B cell (primary cell): ENCODE measurements around the gene LTB. TPM values are rescaled to one million over a fixed set of nuclear protein-coding genes. Genes with fewer than 3 reads are reported as not detected.

Experiments
- ATAC-seq: fragments of 200-7000 bp; cut with Tn5 transposase; one replicate; pipeline ENCODE4 v1.10.0; 2021; ENCODE audit warnings: low read depth, mild to moderate bottlenecking, moderate number of reproducible peaks, moderate library complexity
- CTCF ChIA-PET: fragments of 350-600 bp; sonication (Branson Sonifier 250); formaldehyde crosslinking; loops from one replicate; lab custom pipeline; 2021; ENCODE audit warnings: antibody characterized with exemption, inconsistent platforms; lab: Charles Lee
- POLR2A ChIA-PET: fragments of 350-600 bp; sonication (Branson Sonifier 250); formaldehyde crosslinking; loops from one replicate; lab custom pipeline; 2021; ENCODE audit warnings: antibody characterized with exemption; lab: Charles Lee
- DNase-seq: peaks from one replicate; pipeline ENCODE4 v3.0.0; 2013
- H2AFZ ChIP-seq: 2 replicates; pipeline ENCODE4 v1.6.1; 2012; ENCODE audit warnings: mild to moderate bottlenecking, low read depth, low read length; ENCODE audit not compliant: insufficient read depth, poor library complexity, severe bottlenecking
- H3K27ac ChIP-seq, 2 donors: 1 replicate in 1 of 2; 2 replicates in 1 of 2; pipeline ENCODE4 v1.5.1; 2012 to 2013; ENCODE audit warnings: low read length in 2 of 2, mild to moderate bottlenecking in 2 of 2, moderate library complexity in 1 of 2
- H3K27me3 ChIP-seq, 4 experiments: fragments of 200-600 bp in 1 of 4; sonication (generic) in 1 of 4; replicated peaks in 1 of 4; 1 replicate in 2 of 4; 2 replicates in 2 of 4; pipeline versions ENCODE4 v1.6.1 to v1.7.0; 2013 to 2016; ENCODE audit warnings: low read length in 3 of 4, mild to moderate bottlenecking in 2 of 4, mixed read lengths in 1 of 4, moderate library complexity in 1 of 4; ENCODE audit not compliant: insufficient read depth in 4 of 4, control insufficient read depth in 3 of 4; ENCODE audit errors: control extremely low read depth in 1 of 4
- H3K36me3 ChIP-seq, 2 experiments: replicated peaks in 1 of 2; 1 replicate in 1 of 2; 2 replicates in 1 of 2; pipeline versions ENCODE4 v1.6.1 to v1.7.1; 2013; ENCODE audit warnings: low read length in 1 of 2; ENCODE audit not compliant: insufficient read depth in 2 of 2, control insufficient read depth in 1 of 2; ENCODE audit errors: control extremely low read depth in 1 of 2, extremely low read depth in 1 of 2
- H3K4me1 ChIP-seq, 2 donors: fragments of 200-600 bp in 1 of 2; sonication (generic) in 1 of 2; 1 replicate in 1 of 2; 2 replicates in 1 of 2; pipeline versions ENCODE4 v1.5.1 to v1.6.1; 2013 to 2017; ENCODE audit warnings: low read length in 2 of 2; ENCODE audit not compliant: control insufficient read depth in 2 of 2, insufficient read depth in 2 of 2
- H3K4me2 ChIP-seq: replicated peaks from 2 replicates; pipeline ENCODE3; 2012; ENCODE audit warnings: mild to moderate bottlenecking, low read depth, low read length; ENCODE audit not compliant: poor library complexity, severe bottlenecking
- H3K4me3 ChIP-seq, 5 experiments: fragments of 200-600 bp in 1 of 5; sonication (generic) in 1 of 5; 1 replicate in 3 of 5; 2 replicates in 2 of 5; pipeline versions ENCODE4 v1.5.1 to v1.7.0; 2011 to 2016; ENCODE audit warnings: low read length in 4 of 5, mild to moderate bottlenecking in 4 of 5, low read depth in 2 of 5, control low read depth in 1 of 5, moderate library complexity in 1 of 5; ENCODE audit not compliant: insufficient read depth in 1 of 5; ENCODE audit errors: control extremely low read depth in 1 of 5, extremely low read depth in 1 of 5
- H3K79me2 ChIP-seq: fragments of 200-600 bp; sonication (generic); one replicate; pipeline ENCODE4 v1.6.0; 2016; ENCODE audit warnings: low read length; ENCODE audit not compliant: control insufficient read depth, insufficient read depth
- H3K9ac ChIP-seq: fragments of 200-600 bp; sonication (generic); 2 replicates; pipeline ENCODE4 v1.6.1; 2017; ENCODE audit warnings: mild to moderate bottlenecking, low read length, moderate library complexity
- H3K9me3 ChIP-seq, 3 donors: one replicate each; pipeline versions ENCODE4 v1.6.1 to v1.7.1; 2013; ENCODE audit warnings: low read length in 2 of 3; ENCODE audit not compliant: control insufficient read depth in 2 of 3, insufficient read depth in 1 of 3; ENCODE audit errors: control extremely low read depth in 1 of 3
- H4K20me1 ChIP-seq: 2 replicates; pipeline ENCODE4 v1.6.0; 2012; ENCODE audit warnings: mild to moderate bottlenecking, low read length; ENCODE audit not compliant: insufficient read depth, control insufficient read depth, poor library complexity, severe bottlenecking
- H3K27ac Mint-ChIP-seq: one replicate; pipeline ENCODE4 v1.8.0; 2021; ENCODE audit warnings: mixed read lengths
- H3K27me3 Mint-ChIP-seq: one replicate; pipeline ENCODE4 v1.8.0; 2021; ENCODE audit warnings: mixed read lengths
- H3K4me1 Mint-ChIP-seq: one replicate; pipeline ENCODE4 v1.8.0; 2021; ENCODE audit warnings: mixed read lengths
- H3K4me3 Mint-ChIP-seq: one replicate; pipeline ENCODE4 v1.8.0; 2021; ENCODE audit warnings: mixed read lengths
- H3K9me3 Mint-ChIP-seq: one replicate; pipeline ENCODE4 v1.8.0; 2022; ENCODE audit warnings: mixed read lengths; ENCODE audit not compliant: insufficient read depth
- EZH2 ChIP-seq: IDR thresholded peaks from 2 replicates; pipeline ENCODE4 v1.6.1; 2012; ENCODE audit warnings: borderline replicate concordance, low read depth, mild to moderate bottlenecking, moderate library complexity, low read length; ENCODE audit not compliant: insufficient read depth, poor library complexity, severe bottlenecking
- WGBS: methylation state at CpG from one replicate; pipeline ENCODE4 v1.1.5; 2013; ENCODE audit warnings: missing lambda C conversion rate; ENCODE audit not compliant: insufficient coverage; 5-methylcytosine and 5-hydroxymethylcytosine counted together
- intact Hi-C: fragments of 100-400 bp; cut with micrococcal nuclease; formaldehyde crosslinking; loops from one replicate; pipeline ENCODE4 v1.10.0; 2022
- polyA plus RNA-seq: library from polyadenylated mRNA; depleted of rRNA; stranded (reverse); fragments of >200 nt; gene quantifications from 2 replicates; pipeline ENCODE4 v1.2.3, GENCODE V29; 2012
- total RNA-seq, 2 donors: library from RNA; stranded (reverse); fragments of 120-200 nt in 1 of 2; gene quantifications; 1 replicate in 1 of 2; 2 replicates in 1 of 2; pipeline versions ENCODE4 v1.2.3 to v1.2.4, GENCODE V29; 2013 to 2022
- TF ChIP-seq, protein P1 (sequence below): fragments of 200-600 bp; IDR thresholded peaks from one replicate; pipeline ENCODE4 v1.8.0; 2022; ENCODE audit warnings: antibody characterized with exemption, mild to moderate bottlenecking

LTB gene
- total and polyA plus RNA-seq, 2 donors (not counting 1 experiment from before 2014, with no cell fraction given), result 488 to 938 TPM

DNA sequence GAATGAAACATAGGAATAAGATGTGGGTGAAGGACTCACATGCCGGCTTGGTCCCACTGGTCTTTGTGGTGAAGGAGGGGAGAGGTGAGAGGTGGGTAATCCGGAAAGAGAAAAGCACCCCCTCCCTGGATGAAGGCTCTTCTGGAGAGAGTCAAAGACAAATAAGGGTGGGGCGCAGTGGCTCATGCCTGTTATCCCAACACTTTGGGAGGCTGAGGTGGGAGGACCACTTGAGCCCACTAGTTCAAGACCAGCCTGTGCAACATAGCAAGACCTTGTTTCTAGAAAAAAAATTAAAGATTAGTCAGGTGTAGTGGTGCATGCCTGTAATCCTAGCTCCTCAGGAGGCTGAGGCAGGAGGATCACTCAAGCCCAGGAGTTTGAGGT lies 3.1 kb downstream of the LTB start:
- H3K9me3 Mint-ChIP-seq, result no peaks in the 10 kb centered on the region
- H3K27me3 Mint-ChIP-seq, result no peaks in the 10 kb centered on the region
- H2AFZ ChIP-seq, result no peak overlapping the region
- peak overlapping the region; percentile 88 for H3K4me2 ChIP-seq
- POLR2A ChIA-PET, result interaction anchor here (35.3 to 42.6 kb wide), 2 partner anchors 6 to 13 kb away, joined by 1450 read pairs; partner anchors contain the start of genes ATP6V1G2, LST1, LTA and LTB
- peaks cover 65 to 83% of the 10 kb centered on the region in 2 donors for H3K4me1 ChIP-seq
- 93% methylated on average over 2 of the region's 3 CpGs for WGBS
- no peak for TF ChIP-seq EZH2
- TF ChIP-seq, protein P1, sequence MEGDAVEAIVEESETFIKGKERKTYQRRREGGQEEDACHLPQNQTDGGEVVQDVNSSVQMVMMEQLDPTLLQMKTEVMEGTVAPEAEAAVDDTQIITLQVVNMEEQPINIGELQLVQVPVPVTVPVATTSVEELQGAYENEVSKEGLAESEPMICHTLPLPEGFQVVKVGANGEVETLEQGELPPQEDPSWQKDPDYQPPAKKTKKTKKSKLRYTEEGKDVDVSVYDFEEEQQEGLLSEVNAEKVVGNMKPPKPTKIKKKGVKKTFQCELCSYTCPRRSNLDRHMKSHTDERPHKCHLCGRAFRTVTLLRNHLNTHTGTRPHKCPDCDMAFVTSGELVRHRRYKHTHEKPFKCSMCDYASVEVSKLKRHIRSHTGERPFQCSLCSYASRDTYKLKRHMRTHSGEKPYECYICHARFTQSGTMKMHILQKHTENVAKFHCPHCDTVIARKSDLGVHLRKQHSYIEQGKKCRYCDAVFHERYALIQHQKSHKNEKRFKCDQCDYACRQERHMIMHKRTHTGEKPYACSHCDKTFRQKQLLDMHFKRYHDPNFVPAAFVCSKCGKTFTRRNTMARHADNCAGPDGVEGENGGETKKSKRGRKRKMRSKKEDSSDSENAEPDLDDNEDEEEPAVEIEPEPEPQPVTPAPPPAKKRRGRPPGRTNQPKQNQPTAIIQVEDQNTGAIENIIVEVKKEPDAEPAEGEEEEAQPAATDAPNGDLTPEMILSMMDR, result no peak
- H3K79me2 ChIP-seq, result peaks cover 89% of the 10 kb centered on the region
- peaks cover 2 to 39% of the 10 kb centered on the region in 2 experiments for H3K36me3 ChIP-seq
- H3K27ac ChIP-seq, result peak overlapping the region; percentile 95 to 97
- CTCF ChIA-PET, result interaction anchor here (1.8 to 35.3 kb wide), 3 partner anchors 16 to 254 kb away, joined by 7 to 2241 read pairs (median 1108); partner anchors contain the start of genes ATP6V1G2, LST1, LTA and NCR3
- no peak for ATAC-seq
- H3K27me3 ChIP-seq, result no peaks in the 10 kb centered on the region
- H3K4me3 ChIP-seq, result peak overlapping the region in 3 of 5 experiments; percentile 83 to 100 (median 85)
- H3K9me3 ChIP-seq, result no peaks in the 10 kb centered on the region
- intact Hi-C loops, result no loop called here
- peaks cover 33% of the 10 kb centered on the region for H4K20me1 ChIP-seq
- H3K4me1 Mint-ChIP-seq, result peaks cover 83% of the 10 kb centered on the region
- H3K9ac ChIP-seq, result peak overlapping the region; percentile 97
- H3K27ac Mint-ChIP-seq, result peak overlapping the region; percentile 99
- peak overlapping the region; percentile 98 for H3K4me3 Mint-ChIP-seq
- no peak for DNase-seq
